Nephron progenitor cell (in vitro differentiated cells): Measurements from ENCODE around the gene KCNJ11.

Experiments
- DNase-seq: peaks from one replicate; pipeline ENCODE4 v3.0.0; 2021
- H3K27ac Mint-ChIP-seq: 2 replicates; pipeline ENCODE4 v1.8.0; 2021; ENCODE audit warnings: mild to moderate bottlenecking, moderate library complexity, mixed read lengths
- H3K27me3 Mint-ChIP-seq: 2 replicates; pipeline ENCODE4 v1.8.0; 2021; ENCODE audit warnings: mild to moderate bottlenecking, low read depth, mixed read lengths; ENCODE audit not compliant: poor library complexity
- H3K36me3 Mint-ChIP-seq: 2 replicates; pipeline ENCODE4 v1.8.0; 2021; ENCODE audit warnings: low read depth, mixed read lengths
- H3K4me1 Mint-ChIP-seq: 2 replicates; pipeline ENCODE4 v1.8.0; 2021; ENCODE audit warnings: mixed read lengths
- H3K4me3 Mint-ChIP-seq: 2 replicates; pipeline ENCODE4 v1.8.0; 2021; ENCODE audit warnings: mild to moderate bottlenecking, moderate library complexity, mixed read lengths
- H3K9me3 Mint-ChIP-seq: 2 replicates; pipeline ENCODE4 v1.8.0; 2021; ENCODE audit warnings: mild to moderate bottlenecking, moderate library complexity, mixed read lengths
- TF ChIP-seq, protein P1 (sequence below): fragments of 200-600 bp; sonication (generic); IDR thresholded peaks from 2 replicates; pipeline ENCODE4 v1.5.0; 2021; ENCODE audit warnings: antibody characterized with exemption

KCNJ11 gene

DNA sequence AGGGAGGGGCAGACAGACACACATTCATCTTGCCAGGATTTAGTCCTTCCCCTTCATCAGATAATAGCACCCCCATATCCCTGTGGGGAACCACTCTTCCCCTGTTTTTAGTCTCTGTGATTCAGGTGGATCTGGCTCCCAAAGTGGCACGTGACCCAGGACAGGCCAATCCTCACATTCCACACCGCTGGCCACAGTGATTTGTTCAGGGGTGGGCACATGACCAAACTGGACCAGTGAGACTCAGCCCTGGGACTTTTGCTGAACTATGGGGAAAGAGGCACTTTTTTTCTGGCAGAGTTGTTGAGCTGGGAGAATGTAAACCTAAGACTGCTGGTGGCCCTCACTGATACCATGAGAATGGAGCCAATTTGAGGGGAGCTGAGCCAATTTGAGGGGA, 19.1 kb upstream of the KCNJ11 start:
- Mint-ChIP-seq H3K27me3 (peaks cover 17% of the 10 kb centered on the region), H3K27ac (no peak overlapping the region), H3K4me3 (no peak overlapping the region), H3K4me1 (peaks cover 24% of the 10 kb centered on the region), H3K36me3 (no peaks in the 10 kb centered on the region), H3K9me3 (no peaks in the 10 kb centered on the region)
- TF ChIP-seq, protein P1, sequence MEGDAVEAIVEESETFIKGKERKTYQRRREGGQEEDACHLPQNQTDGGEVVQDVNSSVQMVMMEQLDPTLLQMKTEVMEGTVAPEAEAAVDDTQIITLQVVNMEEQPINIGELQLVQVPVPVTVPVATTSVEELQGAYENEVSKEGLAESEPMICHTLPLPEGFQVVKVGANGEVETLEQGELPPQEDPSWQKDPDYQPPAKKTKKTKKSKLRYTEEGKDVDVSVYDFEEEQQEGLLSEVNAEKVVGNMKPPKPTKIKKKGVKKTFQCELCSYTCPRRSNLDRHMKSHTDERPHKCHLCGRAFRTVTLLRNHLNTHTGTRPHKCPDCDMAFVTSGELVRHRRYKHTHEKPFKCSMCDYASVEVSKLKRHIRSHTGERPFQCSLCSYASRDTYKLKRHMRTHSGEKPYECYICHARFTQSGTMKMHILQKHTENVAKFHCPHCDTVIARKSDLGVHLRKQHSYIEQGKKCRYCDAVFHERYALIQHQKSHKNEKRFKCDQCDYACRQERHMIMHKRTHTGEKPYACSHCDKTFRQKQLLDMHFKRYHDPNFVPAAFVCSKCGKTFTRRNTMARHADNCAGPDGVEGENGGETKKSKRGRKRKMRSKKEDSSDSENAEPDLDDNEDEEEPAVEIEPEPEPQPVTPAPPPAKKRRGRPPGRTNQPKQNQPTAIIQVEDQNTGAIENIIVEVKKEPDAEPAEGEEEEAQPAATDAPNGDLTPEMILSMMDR = no peak
- no peak for DNase-seq

DNA sequence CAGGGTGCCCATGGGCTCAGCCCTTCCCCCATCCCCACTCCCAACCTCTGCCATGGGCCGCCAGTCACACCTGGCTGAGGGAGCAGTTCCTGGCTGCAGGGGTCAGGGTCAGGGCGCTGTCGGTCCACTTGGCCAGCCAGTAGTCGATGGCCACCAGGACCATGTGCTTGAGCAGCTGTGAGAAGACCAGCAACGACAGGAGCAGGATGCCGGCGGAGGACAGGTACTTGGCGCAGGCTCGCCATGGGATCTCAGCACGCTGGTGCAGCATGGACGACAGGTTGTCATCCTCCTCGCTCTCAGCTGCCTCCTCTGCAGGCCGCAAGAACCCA, 18.3 kb upstream of the KCNJ11 start:
- no peak for DNase-seq
- Mint-ChIP-seq H3K36me3 (no peaks in the 10 kb centered on the region), H3K4me3 (no peak overlapping the region), H3K4me1 (peaks cover 24% of the 10 kb centered on the region), H3K9me3 (no peaks in the 10 kb centered on the region), H3K27ac (no peak overlapping the region), H3K27me3 (peaks cover 23% of the 10 kb centered on the region)
- TF ChIP-seq, protein P1 = no peak

DNA sequence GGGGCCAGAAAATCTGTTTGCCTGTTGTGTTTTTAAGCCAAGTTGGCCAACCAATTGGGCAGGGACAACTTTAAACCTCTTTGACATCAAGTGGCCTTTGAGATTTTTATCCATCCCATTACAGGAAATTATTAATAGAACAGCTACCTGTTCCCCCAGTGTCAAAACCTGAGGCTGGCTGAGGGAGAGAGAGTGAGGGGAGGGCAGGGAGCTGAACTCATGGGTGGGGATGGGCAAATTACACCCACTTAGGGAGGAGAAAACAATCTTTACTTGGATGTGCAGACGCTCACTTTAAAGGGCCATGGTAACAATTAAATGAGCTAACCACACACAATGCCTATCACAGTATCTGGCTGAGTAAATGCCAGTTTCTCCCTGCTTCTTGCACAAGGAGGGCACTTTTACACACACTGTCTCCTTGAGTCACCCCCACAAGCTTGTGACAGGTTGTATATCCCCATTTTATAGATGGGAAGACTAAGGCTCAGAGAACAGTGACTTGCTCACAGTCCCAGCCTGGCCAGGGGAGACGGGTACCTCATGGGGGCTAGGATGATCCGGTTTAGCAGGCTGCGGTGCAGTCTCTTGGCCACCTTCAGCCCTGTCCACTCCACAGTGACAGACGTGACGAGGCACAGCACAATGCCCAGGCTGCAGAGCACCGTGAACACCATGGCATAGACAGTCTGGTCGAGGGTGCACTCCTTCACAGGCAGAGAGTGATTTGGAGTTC, 17.8 kb upstream of the KCNJ11 start:
- peaks cover 24% of the 10 kb centered on the region for H3K4me1 Mint-ChIP-seq
- H3K36me3 Mint-ChIP-seq = no peaks in the 10 kb centered on the region
- no peak for DNase-seq
- H3K4me3 Mint-ChIP-seq = no peak overlapping the region
- no peaks in the 10 kb centered on the region for H3K9me3 Mint-ChIP-seq
- H3K27me3 Mint-ChIP-seq = peaks cover 18% of the 10 kb centered on the region
- TF ChIP-seq, protein P1 = no peak
- peak overlapping the region; percentile 89 for H3K27ac Mint-ChIP-seq

DNA sequence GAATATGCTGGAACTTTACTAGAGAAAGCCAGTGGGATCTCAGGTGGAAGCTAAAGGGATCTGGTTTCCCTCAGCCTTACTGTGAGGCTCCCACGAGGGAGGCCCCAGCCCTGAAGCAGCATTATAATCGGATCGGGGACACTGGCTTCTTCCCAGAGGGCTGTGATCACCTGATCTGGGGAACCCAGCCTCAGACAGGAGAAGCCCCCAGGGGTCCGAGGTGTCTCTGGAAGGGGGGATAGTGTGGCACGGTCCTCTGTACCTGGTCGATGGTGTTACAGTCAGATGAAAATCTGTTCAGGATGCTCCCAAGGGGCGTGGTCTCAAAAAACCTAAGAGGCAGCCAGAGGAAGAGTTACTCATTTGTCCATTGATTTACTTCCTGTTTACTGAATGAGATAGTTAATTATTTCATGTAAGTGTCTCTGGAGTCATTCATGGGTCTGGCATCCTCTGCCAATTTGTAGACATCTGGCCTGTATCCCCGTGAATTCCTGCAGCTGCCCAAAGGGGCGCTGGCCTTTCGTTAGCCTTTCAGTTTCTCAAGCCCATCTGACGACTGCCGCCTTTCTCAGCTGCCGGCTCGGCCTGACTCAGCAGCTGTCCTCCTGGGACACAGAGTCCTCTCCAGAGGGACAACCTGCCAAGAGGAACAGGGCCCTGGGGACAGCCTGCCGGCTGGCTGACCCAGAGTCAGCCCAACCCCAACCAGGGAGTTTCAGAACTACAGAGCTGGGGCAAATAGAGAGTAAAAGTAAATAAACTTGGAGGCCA, 17.0 kb upstream of the KCNJ11 start:
- Mint-ChIP-seq H3K27ac (peak overlapping the region; percentile 89), H3K4me1 (peaks cover 24% of the 10 kb centered on the region), H3K27me3 (peaks cover 19% of the 10 kb centered on the region), H3K4me3 (no peak overlapping the region), H3K36me3 (no peaks in the 10 kb centered on the region), H3K9me3 (no peaks in the 10 kb centered on the region)
- DNase-seq = peak; percentile 37
- TF ChIP-seq, protein P1 = peak; percentile 20

DNA sequence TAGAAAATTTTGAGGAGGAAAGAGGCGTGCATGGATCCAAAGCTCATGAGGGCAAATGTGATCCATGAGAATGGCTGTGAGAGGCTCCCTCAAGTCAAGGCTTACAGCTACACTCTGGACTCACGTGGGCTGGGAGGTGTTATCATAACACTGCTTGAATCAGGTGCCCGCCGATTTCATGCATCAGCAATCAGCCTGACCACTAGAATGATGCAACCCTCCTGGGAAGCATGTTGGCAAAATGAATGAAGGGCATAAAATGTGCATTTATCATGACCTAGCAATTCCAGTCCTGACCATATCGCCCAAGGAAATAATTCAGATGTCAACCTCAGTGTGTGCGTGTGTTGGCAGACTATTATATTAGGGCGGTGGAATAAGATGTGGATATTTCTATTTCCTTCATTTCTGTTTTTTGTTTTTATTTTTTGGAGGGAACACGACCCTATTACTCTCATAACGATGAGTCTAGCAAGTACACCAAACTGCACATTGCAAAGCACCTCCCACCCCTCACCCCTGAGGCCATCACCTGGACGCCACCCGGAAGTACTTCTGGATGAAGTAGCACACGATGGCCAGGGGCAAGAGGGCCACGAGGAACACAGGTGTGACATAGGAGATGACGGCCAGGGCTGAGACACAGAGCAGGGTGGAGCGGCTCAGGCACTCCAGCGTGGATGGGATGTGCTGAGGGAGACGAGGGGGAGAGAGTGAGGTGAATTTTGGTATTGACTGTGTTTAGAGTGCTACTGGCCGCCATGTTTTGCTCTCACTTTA, 15.7 kb upstream of the KCNJ11 start:
- H3K27ac Mint-ChIP-seq = no peak overlapping the region

More for the DNA sequence above, 15.7 kb upstream of the KCNJ11 start:
- Mint-ChIP-seq H3K36me3 (no peaks in the 10 kb centered on the region), H3K4me1 (peaks cover 30% of the 10 kb centered on the region), H3K4me3 (no peak overlapping the region), H3K9me3 (no peaks in the 10 kb centered on the region), H3K27me3 (peaks cover 23% of the 10 kb centered on the region)
- TF ChIP-seq, protein P1 = no peak
- no peak for DNase-seq
